ENCODE data around the gene SH2D1A.

DNA sequence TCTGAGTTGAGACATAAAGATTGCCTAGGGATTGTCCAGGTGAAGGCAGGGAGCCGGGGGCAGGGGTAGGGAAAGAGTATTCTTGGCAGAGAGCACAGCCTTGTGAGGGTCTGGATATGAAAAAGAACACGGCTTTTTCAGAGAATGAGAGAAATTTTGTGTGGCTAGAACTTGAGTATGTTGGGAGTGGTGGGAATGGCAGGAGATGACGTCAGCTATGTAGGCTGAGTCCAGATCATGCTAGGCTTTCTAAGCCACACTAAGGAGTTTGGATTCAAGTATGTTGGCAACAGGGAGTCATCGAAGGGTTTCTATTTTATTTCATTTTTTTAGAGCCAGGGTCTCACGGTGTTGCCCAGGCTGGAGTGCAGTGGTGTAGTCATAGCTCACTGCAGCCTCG is 40.0 kb downstream of the SH2D1A start:
- no peak for TF ChIP-seq POLR2A (IDR thresholded peaks at IDR 0.05)
- TF ChIP-seq CTCF (IDR thresholded peaks at IDR 0.05) = no peak

Measured in right lobe of liver (tissue), 4 donors.